Breast epithelium (tissue), 4 donors: ENCODE results near the gene LUC7L3. TPM values are rescaled to one million over a fixed set of nuclear protein-coding genes. Genes with fewer than 3 reads are reported as not detected.

Experiments used
- DNase-seq, 2 donors: peaks; one replicate each; pipeline ENCODE4 v3.0.0-alpha.2; 2019; ENCODE audit warnings: low spot score in 2 of 2
- H3K27ac ChIP-seq, 2 donors: fragments of 200-600 bp; sonication (generic) in 1 of 2; one replicate each; pipeline ENCODE4 v1.5.1; 2016 to 2019; ENCODE audit warnings: mild to moderate bottlenecking in 1 of 2
- H3K27me3 ChIP-seq, 2 donors: fragments of 200-600 bp; sonication (generic) in 1 of 2; one replicate each; pipeline versions ENCODE4 v1.5.1 to v1.6.0; 2017 to 2019; ENCODE audit warnings: control low read depth in 1 of 2, mild to moderate bottlenecking in 1 of 2
- H3K36me3 ChIP-seq: fragments of 200-600 bp; one replicate; pipeline ENCODE4 v1.5.1; 2019
- H3K4me1 ChIP-seq, 2 donors: fragments of 200-600 bp; sonication (generic); one replicate each; pipeline ENCODE4 v1.5.1; 2016 to 2019; ENCODE audit warnings: control low read depth in 1 of 2
- H3K4me3 ChIP-seq, 3 donors: fragments of 200-600 bp; sonication (generic); 1 replicate in 2 of 3; 2 replicates in 1 of 3; pipeline ENCODE4 v1.5.1; 2016 to 2019; ENCODE audit warnings: mild to moderate bottlenecking in 3 of 3, moderate library complexity in 2 of 3
- H3K9me3 ChIP-seq, 2 donors: fragments of 200-600 bp; sonication (generic) in 1 of 2; one replicate each; pipeline ENCODE4 v1.5.1; 2016 to 2019; ENCODE audit warnings: control low read depth in 1 of 2
- CTCF ChIP-seq, 3 donors: fragments of 450-650 bp; IDR thresholded peaks; one replicate each; pipeline ENCODE4 v1.5.1; 2016 to 2017; ENCODE audit warnings: antibody characterized with exemption in 3 of 3, mild to moderate bottlenecking in 3 of 3, moderate library complexity in 3 of 3
- POLR2A ChIP-seq: fragments of 450-650 bp; IDR thresholded peaks from one replicate; pipeline ENCODE4 v1.6.1; 2016; ENCODE audit warnings: antibody characterized with exemption, mild to moderate bottlenecking, moderate library complexity
- POLR2AphosphoS5 ChIP-seq, 3 donors: sonication (generic); formaldehyde crosslinking; IDR thresholded peaks; one replicate each; pipeline ENCODE4 v1.6.1; 2017; ENCODE audit warnings: antibody characterized with exemption in 3 of 3
- intact Hi-C: fragments of 100-400 bp; cut with DNase I; formaldehyde crosslinking; loops from one replicate; pipeline ENCODE4 v1.15.1; 2023; ENCODE audit warnings: low total_unique reads
- total RNA-seq, 3 donors: library from RNA; depleted of rRNA; stranded (reverse); fragments of >200 nt; gene quantifications; one replicate each; pipeline ENCODE4 v1.1.0, GENCODE V29; 2016

Gene LUC7L3
- total RNA-seq, 3 donors from 2014 or later = 70.7 to 161 (median 104) TPM

DNA sequence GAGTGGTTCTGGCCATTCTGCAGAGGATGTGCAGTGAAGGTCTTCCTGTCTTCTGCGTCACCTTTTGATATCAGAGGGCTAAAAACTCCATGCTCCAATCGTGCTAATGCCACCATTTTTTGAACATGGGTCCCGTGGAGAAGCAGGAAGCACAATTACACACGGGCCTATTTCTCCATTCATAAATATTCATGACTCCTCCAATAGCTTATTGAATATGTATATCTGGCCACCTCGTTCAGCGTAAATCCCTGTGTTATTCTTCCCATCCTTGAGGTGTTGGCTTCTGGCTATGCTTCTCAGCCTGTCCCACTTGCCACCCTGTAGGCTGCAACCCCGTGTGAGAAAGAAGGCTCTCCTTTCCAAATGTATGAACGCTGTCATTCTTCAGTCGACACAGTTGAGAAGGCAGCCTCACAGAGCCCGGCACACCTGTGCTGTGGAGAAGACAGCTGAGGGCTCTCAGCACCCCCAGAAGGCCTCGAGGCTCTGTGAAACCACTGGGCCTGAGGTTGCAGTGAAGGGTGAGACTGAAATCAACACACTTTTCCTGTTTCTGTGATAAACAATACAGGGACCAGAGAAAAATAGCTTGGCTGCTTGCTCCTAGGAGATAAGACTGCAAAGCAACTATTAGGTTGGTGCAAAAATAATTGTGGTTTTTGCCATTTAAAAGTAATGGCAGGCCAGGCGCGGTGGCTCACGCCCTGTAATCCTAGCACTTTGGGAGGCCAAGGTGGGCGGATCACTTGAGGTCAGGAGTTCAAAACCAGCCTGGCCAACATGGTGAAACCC, 52.8 kb downstream of the LUC7L3 start:
- Histone ChIP-seq H3K4me3 (no peak overlapping the region), H3K4me1 (no peaks in the 10 kb centered on the region), H3K27ac (no peak overlapping the region), H3K9me3 (no peaks in the 10 kb centered on the region), H3K27me3 (no peaks in the 10 kb centered on the region), H3K36me3 (no peaks in the 10 kb centered on the region)
- no peak for DNase-seq
- TF ChIP-seq POLR2A (no peak), POLR2AphosphoS5 (IDR thresholded peaks at IDR 0.05) (no peak), CTCF (IDR thresholded peaks at IDR 0.05) (no peak)
- intact Hi-C loops = no loop called here

GRCh38 chr17:50774225-50774803, 54.9 kb downstream of the LUC7L3 start:
- H3K36me3 ChIP-seq = no peaks in the 10 kb centered on the region
- H3K9me3 ChIP-seq = no peaks in the 10 kb centered on the region
- H3K4me1 ChIP-seq = no peaks in the 10 kb centered on the region
- no peak overlapping the region for H3K4me3 ChIP-seq
- H3K27ac ChIP-seq = no peak overlapping the region
- intact Hi-C loops = no loop called here
- H3K27me3 ChIP-seq = no peaks in the 10 kb centered on the region
- DNase-seq = peak in 1 of 2 donors; percentile 34
- TF ChIP-seq POLR2A = no peak
- TF ChIP-seq POLR2AphosphoS5 (IDR thresholded peaks at IDR 0.05) = no peak

DNA sequence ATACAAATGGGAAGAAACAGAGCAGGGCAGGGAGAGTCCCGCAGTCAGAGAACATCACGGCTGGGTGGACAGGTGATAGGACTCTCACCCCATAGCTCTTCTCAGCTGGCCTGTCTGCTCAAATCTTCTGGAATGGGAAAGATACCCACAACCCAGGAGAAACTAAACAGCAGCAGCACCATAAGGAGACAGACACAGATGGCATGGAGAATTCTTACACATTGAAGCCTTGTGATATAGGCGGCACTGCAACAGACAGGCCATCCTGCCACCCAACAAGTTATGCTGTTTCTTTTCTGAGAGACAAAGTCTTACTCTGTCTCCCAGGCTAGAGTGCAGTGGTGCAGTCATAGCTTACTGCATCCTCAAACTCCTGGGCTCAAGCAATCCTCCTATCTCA, 56.5 kb downstream of the LUC7L3 start:
- DNase-seq = no peak
- no peaks in the 10 kb centered on the region for H3K4me1 ChIP-seq
- no peak overlapping the region for H3K4me3 ChIP-seq
- intact Hi-C loops = no loop called here
- H3K27ac ChIP-seq = no peak overlapping the region
- H3K9me3 ChIP-seq = no peaks in the 10 kb centered on the region
- no peaks in the 10 kb centered on the region for H3K36me3 ChIP-seq
- H3K27me3 ChIP-seq = no peaks in the 10 kb centered on the region
- no peak for TF ChIP-seq POLR2AphosphoS5 (IDR thresholded peaks at IDR 0.05)
- TF ChIP-seq POLR2A = no peak
- no peak for TF ChIP-seq CTCF (IDR thresholded peaks at IDR 0.05)

DNA sequence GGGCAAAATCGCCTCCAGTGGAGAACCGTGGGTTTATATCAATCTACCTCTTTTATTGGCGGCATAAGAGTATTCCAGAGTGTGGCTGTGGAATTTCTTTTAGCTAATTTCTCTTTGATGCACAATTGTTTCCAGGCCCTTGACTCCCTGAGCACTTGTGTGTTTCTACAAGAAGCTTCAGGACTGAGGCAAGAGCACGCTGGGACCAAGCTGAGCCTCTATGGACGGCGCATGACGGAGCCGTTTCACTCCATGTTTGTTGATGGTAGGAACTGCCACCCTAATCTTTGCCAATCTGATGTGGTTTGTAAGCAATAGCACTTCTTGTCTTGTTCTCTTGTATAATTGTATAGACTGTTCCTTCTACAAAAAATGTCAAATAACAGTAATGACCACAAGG, 59.1 kb downstream of the LUC7L3 start:
- no peak overlapping the region for H3K4me3 ChIP-seq
- H3K27me3 ChIP-seq = no peaks in the 10 kb centered on the region
- intact Hi-C loops = no loop called here
- H3K4me1 ChIP-seq = no peaks in the 10 kb centered on the region
- TF ChIP-seq POLR2AphosphoS5 (IDR thresholded peaks at IDR 0.05) (no peak), CTCF (IDR thresholded peaks at IDR 0.05) (no peak), POLR2A (no peak)
- no peaks in the 10 kb centered on the region for H3K36me3 ChIP-seq
- no peak overlapping the region for H3K27ac ChIP-seq
- no peaks in the 10 kb centered on the region for H3K9me3 ChIP-seq
- DNase-seq = no peak

DNA sequence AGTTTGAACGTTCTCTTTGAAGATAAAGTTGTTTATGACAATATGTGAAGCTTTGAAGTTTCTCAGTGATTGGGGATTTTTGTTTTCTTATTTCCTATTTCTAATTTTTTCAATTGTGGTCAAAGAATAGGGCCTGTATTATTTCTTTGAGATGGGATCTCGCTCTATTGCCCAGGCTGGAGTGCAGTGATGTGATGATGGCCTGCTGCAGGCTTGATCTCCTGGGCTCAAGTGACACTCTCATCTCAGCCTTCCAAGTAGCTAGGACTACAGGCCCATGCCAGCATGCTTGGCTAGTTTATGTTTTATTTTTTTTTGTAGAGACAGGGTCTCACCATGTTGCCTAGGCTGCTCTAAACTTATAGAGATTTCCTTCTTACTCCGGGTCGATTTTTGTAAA, 59.6 kb downstream of the LUC7L3 start:
- no peak for DNase-seq
- no peaks in the 10 kb centered on the region for H3K9me3 ChIP-seq
- TF ChIP-seq POLR2AphosphoS5 (IDR thresholded peaks at IDR 0.05) = no peak
- TF ChIP-seq POLR2A = no peak
- TF ChIP-seq CTCF (IDR thresholded peaks at IDR 0.05) = no peak
- no peak overlapping the region for H3K27ac ChIP-seq
- H3K4me1 ChIP-seq = no peaks in the 10 kb centered on the region
- H3K36me3 ChIP-seq = no peaks in the 10 kb centered on the region
- no peak overlapping the region for H3K4me3 ChIP-seq
- intact Hi-C loops = no loop called here
- no peaks in the 10 kb centered on the region for H3K27me3 ChIP-seq
